ENCODE measurements around the gene BMPR2. TPM values are rescaled to one million over a fixed set of nuclear protein-coding genes. Genes with fewer than 3 reads are reported as not detected.

BMPR2 gene
- total RNA-seq, 3 donors from 2014 or later: 48.8 to 70.4 (median 63.2) TPM

- Histone ChIP-seq H3K27me3 (no peaks in the 10 kb centered on the region), H3K4me3 (no peak overlapping the region), H3K9me3 (no peaks in the 10 kb centered on the region), H3K27ac (no peak overlapping the region), H3K36me3 (no peaks in the 10 kb centered on the region), H3K4me1 (no peaks in the 10 kb centered on the region)
- intact Hi-C loops (cut with DNase I; ENCODE audit: low total_unique reads): no loop called here
- DNase-seq (ENCODE audit: low spot score in 2 of 2): no peak
- TF ChIP-seq POLR2AphosphoS5 (IDR thresholded peaks at IDR 0.05) (no peak), POLR2A (IDR thresholded peaks at IDR 0.05) (no peak), CTCF (IDR thresholded peaks at IDR 0.05) (no peak)
Observed at GRCh38 chr2:202449344-202449743, 73.2 kb downstream of the BMPR2 start.

GRCh38 chr2:202450785-202451184, 74.7 kb downstream of the BMPR2 start:
- Histone ChIP-seq H3K27me3 (no peaks in the 10 kb centered on the region), H3K9me3 (no peaks in the 10 kb centered on the region), H3K36me3 (no peaks in the 10 kb centered on the region), H3K4me3 (no peak overlapping the region), H3K4me1 (no peaks in the 10 kb centered on the region), H3K27ac (no peak overlapping the region)
- DNase-seq (ENCODE audit: low spot score in 2 of 2): no peak
- intact Hi-C loops (cut with DNase I; ENCODE audit: low total_unique reads): no loop called here
- TF ChIP-seq POLR2A (IDR thresholded peaks at IDR 0.05): no peak
- TF ChIP-seq POLR2AphosphoS5 (IDR thresholded peaks at IDR 0.05): no peak
- TF ChIP-seq CTCF (IDR thresholded peaks at IDR 0.05): no peak

- Histone ChIP-seq H3K27ac (no peak overlapping the region), H3K9me3 (no peaks in the 10 kb centered on the region)
- intact Hi-C loops (cut with DNase I; ENCODE audit: low total_unique reads): no loop called here
Observed at GRCh38 chr2:202452744-202453143, 76.6 kb downstream of the BMPR2 start.

GRCh38 chr2:202454536-202454935, 78.4 kb downstream of the BMPR2 start:
- Histone ChIP-seq H3K27me3 (no peaks in the 10 kb centered on the region), H3K36me3 (no peaks in the 10 kb centered on the region), H3K4me3 (no peak overlapping the region), H3K27ac (no peak overlapping the region), H3K9me3 (no peaks in the 10 kb centered on the region), H3K4me1 (no peaks in the 10 kb centered on the region)
- no peak for DNase-seq (ENCODE audit: low spot score in 2 of 2)
- no peak for TF ChIP-seq CTCF (IDR thresholded peaks at IDR 0.05)
- no peak for TF ChIP-seq POLR2A (IDR thresholded peaks at IDR 0.05)
- no peak for TF ChIP-seq POLR2AphosphoS5 (IDR thresholded peaks at IDR 0.05)
- intact Hi-C loops (cut with DNase I; ENCODE audit: low total_unique reads): no loop called here

More at GRCh38 chr2:202452744-202453143, 76.6 kb downstream of the BMPR2 start:
- Histone ChIP-seq H3K36me3 (no peaks in the 10 kb centered on the region), H3K4me1 (no peaks in the 10 kb centered on the region), H3K4me3 (no peak overlapping the region), H3K27me3 (no peaks in the 10 kb centered on the region)
- no peak for TF ChIP-seq CTCF (IDR thresholded peaks at IDR 0.05)
- no peak for TF ChIP-seq POLR2A (IDR thresholded peaks at IDR 0.05)
- TF ChIP-seq POLR2AphosphoS5 (IDR thresholded peaks at IDR 0.05): no peak
- no peak for DNase-seq (ENCODE audit: low spot score in 2 of 2)

- no peak overlapping the region for H3K27ac ChIP-seq
- H3K9me3 ChIP-seq: no peaks in the 10 kb centered on the region
- H3K4me1 ChIP-seq: no peaks in the 10 kb centered on the region
- no peak for TF ChIP-seq POLR2AphosphoS5 (IDR thresholded peaks at IDR 0.05)
- TF ChIP-seq POLR2A (IDR thresholded peaks at IDR 0.05): no peak
- no peak for TF ChIP-seq CTCF (IDR thresholded peaks at IDR 0.05)
- H3K36me3 ChIP-seq: no peaks in the 10 kb centered on the region
- no peak overlapping the region for H3K4me3 ChIP-seq
- DNase-seq (ENCODE audit: low spot score in 2 of 2): no peak
- intact Hi-C loops (cut with DNase I; ENCODE audit: low total_unique reads): no loop called here
- no peaks in the 10 kb centered on the region for H3K27me3 ChIP-seq
Observed at GRCh38 chr2:202455114-202455513, 79.0 kb downstream of the BMPR2 start.

Data from breast epithelium (tissue), 4 donors.